Stimulated activated CD4-positive, alpha-beta T cell treated with anti-CD3 and anti-CD28 coated beads, Interleukin-1b, Interleukin-23, amount 100 ng/mL, for 48 hours (primary cell): Measurements from ENCODE around the gene IL10.

ENCODE experiments used
- DNase-seq: peaks from one replicate; pipeline ENCODE4 v3.0.0-alpha.2; 2020

IL10 gene

GRCh38 chr1:206772243-206772937, at the start of gene IL10:
Gene IL10 (minus strand): TSS chr1:206772494. CDS start chr1:206772435, 59 bp downstream.
- DNase-seq, result no peak

GRCh38 chr1:206821493-206821892, 49.2 kb upstream of the IL10 start:
- no peak for DNase-seq

- peak; percentile 32 for DNase-seq
These were observed 44.3 kb upstream of the IL10 start for GRCh38 chr1:206816390-206817287.

- DNase-seq, result no peak
These were observed 42.5 kb upstream of the IL10 start for GRCh38 chr1:206814716-206815341.

- no peak for DNase-seq
These were observed 40.2 kb upstream of the IL10 start for GRCh38 chr1:206812471-206812870.

GRCh38 chr1:206809504-206810084, 37.3 kb upstream of the IL10 start:
- no peak for DNase-seq

GRCh38 chr1:206808615-206809014, 36.3 kb upstream of the IL10 start:
- DNase-seq, result no peak

- no peak for DNase-seq
These were observed 33.1 kb upstream of the IL10 start for GRCh38 chr1:206805357-206805756.

- no peak for DNase-seq
These were observed 32.0 kb upstream of the IL10 start for GRCh38 chr1:206804156-206804737.

- peak; percentile 85 for DNase-seq
These were observed 31.0 kb upstream of the IL10 start for GRCh38 chr1:206803221-206803730.

- DNase-seq, result no peak
These were observed 30.1 kb upstream of the IL10 start for GRCh38 chr1:206802401-206802800.

- no peak for DNase-seq
These were observed 29.2 kb upstream of the IL10 start for GRCh38 chr1:206801467-206801866.

- DNase-seq, result no peak
These were observed 28.6 kb upstream of the IL10 start for GRCh38 chr1:206800891-206801290.

- no peak for DNase-seq
These were observed 28.1 kb upstream of the IL10 start for GRCh38 chr1:206800411-206800810.

- no peak for DNase-seq
These were observed 27.0 kb upstream of the IL10 start for GRCh38 chr1:206799311-206799710.

GRCh38 chr1:206798384-206798996, 26.2 kb upstream of the IL10 start:
- no peak for DNase-seq

- DNase-seq, result no peak
These were observed 25.5 kb upstream of the IL10 start for GRCh38 chr1:206797534-206798383.

GRCh38 chr1:206796981-206797402, 24.7 kb upstream of the IL10 start:
- DNase-seq, result no peak

GRCh38 chr1:206796116-206796515, 23.8 kb upstream of the IL10 start:
- no peak for DNase-seq

- DNase-seq, result peak; percentile 73
These were observed 22.1 kb upstream of the IL10 start for GRCh38 chr1:206794294-206794908.

GRCh38 chr1:206793620-206794019, 21.3 kb upstream of the IL10 start:
- DNase-seq, result no peak
